Subcutaneous adipose tissue (tissue), 4 donors: ENCODE measurements around the gene NCOA6. TPM values are rescaled to one million over a fixed set of nuclear protein-coding genes. Genes with fewer than 3 reads are reported as not detected.

Experiments used
- total RNA-seq, 4 donors: library from RNA; depleted of rRNA; stranded (reverse); fragments of >200 nt; gene quantifications; one replicate each; pipeline ENCODE4 v1.1.0, GENCODE V29; 2016
- TF ChIP-seq, protein P1 (sequence below): fragments of 450-650 bp; IDR thresholded peaks from one replicate; pipeline ENCODE4 v1.5.1; 2016; ENCODE audit warnings: low read depth, mild to moderate bottlenecking, control low read depth, antibody characterized with exemption, moderate library complexity

Gene NCOA6
- total RNA-seq, 4 donors from 2014 or later = 16.0 to 23.5 (median 20.4) TPM

DNA sequence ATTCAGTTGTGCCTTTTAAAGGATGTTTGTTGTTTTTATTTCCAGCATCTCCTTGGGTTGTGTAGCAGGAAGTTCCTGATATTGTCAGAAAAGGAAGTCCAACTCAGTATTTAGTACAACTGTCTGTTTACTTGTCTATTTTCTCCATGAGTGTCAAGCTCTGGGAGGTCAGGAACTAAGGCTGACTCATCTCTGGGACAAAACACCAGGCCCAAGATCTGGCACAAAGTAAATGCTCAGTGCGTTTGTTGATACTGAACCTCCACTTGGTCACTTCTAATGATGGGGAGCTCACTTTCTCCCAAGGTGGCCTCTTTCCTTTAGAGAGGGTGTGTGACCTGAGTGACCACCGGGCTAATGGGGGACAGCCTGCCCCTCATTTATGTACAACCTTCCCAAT lies 136.0 kb downstream of the NCOA6 start:
- TF ChIP-seq, protein P1, sequence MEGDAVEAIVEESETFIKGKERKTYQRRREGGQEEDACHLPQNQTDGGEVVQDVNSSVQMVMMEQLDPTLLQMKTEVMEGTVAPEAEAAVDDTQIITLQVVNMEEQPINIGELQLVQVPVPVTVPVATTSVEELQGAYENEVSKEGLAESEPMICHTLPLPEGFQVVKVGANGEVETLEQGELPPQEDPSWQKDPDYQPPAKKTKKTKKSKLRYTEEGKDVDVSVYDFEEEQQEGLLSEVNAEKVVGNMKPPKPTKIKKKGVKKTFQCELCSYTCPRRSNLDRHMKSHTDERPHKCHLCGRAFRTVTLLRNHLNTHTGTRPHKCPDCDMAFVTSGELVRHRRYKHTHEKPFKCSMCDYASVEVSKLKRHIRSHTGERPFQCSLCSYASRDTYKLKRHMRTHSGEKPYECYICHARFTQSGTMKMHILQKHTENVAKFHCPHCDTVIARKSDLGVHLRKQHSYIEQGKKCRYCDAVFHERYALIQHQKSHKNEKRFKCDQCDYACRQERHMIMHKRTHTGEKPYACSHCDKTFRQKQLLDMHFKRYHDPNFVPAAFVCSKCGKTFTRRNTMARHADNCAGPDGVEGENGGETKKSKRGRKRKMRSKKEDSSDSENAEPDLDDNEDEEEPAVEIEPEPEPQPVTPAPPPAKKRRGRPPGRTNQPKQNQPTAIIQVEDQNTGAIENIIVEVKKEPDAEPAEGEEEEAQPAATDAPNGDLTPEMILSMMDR = no peak

DNA sequence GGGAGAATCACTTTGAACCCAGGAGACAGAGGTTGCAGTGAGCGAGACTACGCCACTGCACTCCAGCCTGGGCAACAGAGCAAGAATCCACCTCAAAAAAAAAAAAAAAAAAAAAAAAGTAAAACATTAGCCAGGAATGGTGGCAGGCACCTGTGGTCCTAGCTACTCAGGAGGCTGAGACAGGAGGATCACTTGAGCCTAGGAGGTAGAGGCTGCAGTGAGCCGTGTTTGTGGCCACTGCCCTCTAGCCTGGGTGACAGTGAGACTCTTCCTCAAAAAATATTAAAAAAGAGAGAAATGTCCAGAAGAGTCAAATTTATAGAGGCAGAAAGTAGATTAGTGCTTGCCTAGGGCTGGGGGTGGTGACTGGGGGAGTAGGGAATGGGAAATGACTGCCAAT lies 141.8 kb downstream of the NCOA6 start:
- TF ChIP-seq, protein P1 = no peak

DNA sequence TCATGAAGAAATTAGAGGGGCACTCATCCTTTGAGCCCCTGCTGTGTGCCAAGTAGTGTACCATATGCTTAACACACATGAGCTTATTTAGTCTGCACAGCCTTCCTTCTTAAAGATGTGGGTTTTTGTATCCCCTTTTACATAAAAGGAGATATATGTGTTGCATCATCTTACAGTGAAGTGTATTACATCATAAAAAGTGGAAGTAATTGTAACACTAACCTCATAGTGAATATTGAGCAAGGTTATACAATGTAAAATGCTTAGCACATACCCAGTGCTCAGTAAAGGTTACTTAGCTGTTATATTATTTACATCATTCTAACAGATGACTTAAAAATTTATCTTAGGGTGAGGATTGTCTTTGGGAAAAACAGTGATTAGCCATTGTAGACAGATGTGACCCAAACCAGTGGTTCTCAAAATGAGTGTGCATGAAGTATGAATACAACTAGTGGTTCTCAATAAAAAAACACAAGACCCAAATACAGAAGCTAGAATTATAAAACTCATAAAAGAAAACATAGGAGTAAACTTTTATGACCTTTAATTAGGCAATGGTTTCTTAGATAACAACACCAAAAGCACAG lies 144.8 kb downstream of the NCOA6 start:
- TF ChIP-seq, protein P1 = no peak

DNA sequence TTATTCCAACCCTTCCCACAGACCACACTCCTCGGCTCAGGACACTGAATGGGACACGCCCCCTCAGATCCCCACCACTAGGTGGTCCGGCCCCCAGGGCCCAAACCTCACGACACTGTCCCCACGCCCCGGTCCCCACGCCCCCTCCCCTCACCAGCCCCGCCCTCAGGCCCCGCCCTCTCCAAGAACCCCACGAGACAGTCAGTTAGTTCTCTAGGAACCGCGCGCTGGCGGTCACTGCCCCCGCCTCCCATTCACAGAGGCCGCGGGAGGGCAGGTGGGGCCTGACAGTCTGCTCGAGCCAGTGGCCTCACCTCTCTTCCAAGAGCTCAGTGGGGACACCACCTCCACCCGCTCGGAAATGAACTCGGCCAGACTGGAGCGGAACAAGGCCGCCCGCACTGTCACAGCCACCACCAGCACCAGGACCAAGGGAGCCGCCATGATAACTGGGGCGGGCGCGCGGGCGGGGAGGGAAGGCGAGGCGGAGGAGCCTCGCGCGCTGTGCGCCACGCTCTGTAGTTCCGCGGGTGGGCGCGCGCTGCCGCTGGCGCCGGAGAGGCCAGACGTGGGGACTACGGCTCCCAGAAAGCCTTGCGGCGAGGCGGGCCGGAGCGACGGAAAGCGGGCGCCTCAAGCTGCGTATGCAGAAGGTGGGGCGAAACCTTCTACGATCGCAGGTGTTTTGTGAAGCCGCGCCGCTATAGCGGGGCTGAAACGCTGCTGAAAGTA lies 148.6 kb downstream of the NCOA6 start, which contains the start of gene PIGU:
TSS of gene PIGU (minus strand) at position 451 of the 732 bp plus-strand sequence. CDS start at position 444, 7 bp downstream.
- TF ChIP-seq, protein P1 = no peak

DNA sequence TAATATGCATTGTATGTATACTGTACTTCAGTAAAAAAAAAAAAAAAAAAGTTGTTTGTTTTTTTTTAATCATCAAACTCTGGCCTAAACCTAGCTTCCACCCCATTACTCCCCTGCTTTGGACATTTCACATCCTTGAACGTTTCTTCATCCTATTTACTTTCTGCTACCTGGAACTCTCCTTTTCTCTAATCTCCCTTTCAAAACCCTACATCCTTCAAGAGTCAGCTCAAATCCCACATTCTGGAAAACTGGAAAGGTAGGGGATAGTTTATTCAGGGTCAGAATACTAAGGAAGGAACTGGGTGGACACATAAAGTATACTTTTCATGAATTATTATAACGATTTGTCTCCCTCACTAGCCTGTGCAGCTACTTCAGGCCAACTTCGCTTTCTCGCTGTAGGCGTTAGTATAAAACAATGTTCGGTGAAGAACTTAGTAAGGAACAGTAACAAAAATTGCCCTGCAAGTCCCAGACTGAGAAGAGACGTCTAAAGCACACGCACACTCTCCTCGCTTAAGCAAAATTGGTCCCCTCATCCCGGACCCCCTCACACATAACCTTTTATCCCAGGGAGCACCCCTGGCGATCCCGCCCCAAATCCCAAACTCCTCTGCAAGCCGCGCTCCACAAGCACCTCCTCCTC lies 149.3 kb downstream of the NCOA6 start:
- TF ChIP-seq, protein P1 = no peak

DNA sequence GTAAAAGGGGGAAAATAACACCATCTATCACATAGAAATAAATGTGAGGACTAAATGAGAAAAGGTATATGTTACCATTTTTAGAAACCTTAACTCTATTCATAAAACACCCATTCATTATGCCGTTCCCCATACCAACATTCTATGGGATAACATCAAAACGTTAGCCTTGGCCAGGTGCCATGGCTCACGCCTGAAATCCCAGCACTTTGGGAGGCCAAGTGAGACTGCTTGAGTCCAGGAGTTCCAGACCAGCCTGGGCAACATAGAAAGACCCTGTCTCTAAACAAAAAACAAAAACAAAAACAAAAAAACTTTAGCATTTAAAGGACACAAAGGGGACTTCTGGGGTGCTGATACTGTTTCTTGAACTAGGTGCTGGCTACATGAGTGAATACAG lies 149.9 kb downstream of the NCOA6 start:
- TF ChIP-seq, protein P1 = no peak

DNA sequence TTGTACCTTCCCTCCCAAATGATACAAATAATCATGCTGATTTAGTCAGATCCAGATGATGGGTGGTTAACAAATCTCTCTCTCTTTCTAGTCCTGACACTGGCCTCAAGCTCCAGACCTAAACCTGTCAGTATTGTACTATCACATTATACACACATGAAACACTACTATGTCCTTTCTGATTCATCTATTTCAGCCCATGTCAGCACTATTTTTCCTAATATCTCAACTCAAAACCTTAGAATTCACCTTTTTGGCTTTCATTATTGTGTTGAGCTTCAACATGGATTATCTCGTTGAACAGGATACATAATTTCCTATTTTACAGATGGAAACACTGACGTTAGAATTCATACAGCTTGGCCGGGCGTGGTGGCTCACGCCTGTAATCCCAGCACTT lies 152.0 kb downstream of the NCOA6 start:
- TF ChIP-seq, protein P1 = no peak
